Cardiac fibroblast (primary cell): ENCODE results near the gene PDGFB.

Experiments used
- DNase-seq, 2 donors: peaks; one replicate each; pipeline versions ENCODE4 v3.0.0 to v3.0.0-alpha.2; 2010; ENCODE audit warnings: low read depth in 2 of 2
- H3K4me3 ChIP-seq, 2 donors: replicated peaks in 1 of 2; 1 replicate in 1 of 2; 2 replicates in 1 of 2; pipeline ENCODE4 v1.5.1; 2011; ENCODE audit warnings: low read depth in 2 of 2, low read length in 2 of 2, mild to moderate bottlenecking in 2 of 2, moderate library complexity in 1 of 2
- CTCF ChIP-seq: IDR thresholded peaks from one replicate; pipeline ENCODE4 v1.5.1; 2011; ENCODE audit warnings: low read depth, mild to moderate bottlenecking, low read length, inconsistent platforms

The PDGFB gene

GRCh38 chr22:39254789-39255298 lies 10.1 kb upstream of the PDGFB start:
- H3K4me3 ChIP-seq: no peak overlapping the region
- no peak for TF ChIP-seq CTCF
- peak in 1 of 2 donors; percentile 80 for DNase-seq

- TF ChIP-seq CTCF: no peak
- no peak for DNase-seq
- no peak overlapping the region for H3K4me3 ChIP-seq
Observed at GRCh38 chr22:39254122-39254521, 9.3 kb upstream of the PDGFB start.

- TF ChIP-seq CTCF: no peak
- H3K4me3 ChIP-seq: no peak overlapping the region
- DNase-seq: peak; percentile 75 to 83
Observed at GRCh38 chr22:39253435-39254070, 8.8 kb upstream of the PDGFB start.

GRCh38 chr22:39252461-39253434 lies 8.0 kb upstream of the PDGFB start:
- TF ChIP-seq CTCF: no peak
- H3K4me3 ChIP-seq: no peak overlapping the region
- DNase-seq: no peak

- TF ChIP-seq CTCF: no peak
- DNase-seq: no peak
- H3K4me3 ChIP-seq: no peak overlapping the region
Observed at GRCh38 chr22:39251762-39252460, 7.1 kb upstream of the PDGFB start.

GRCh38 chr22:39250838-39251237 lies 6.1 kb upstream of the PDGFB start:
- no peak for TF ChIP-seq CTCF
- DNase-seq: no peak
- no peak overlapping the region for H3K4me3 ChIP-seq
